Measurements from ENCODE around the gene ATP6V1D. TPM values are rescaled to one million over a fixed set of nuclear protein-coding genes. Genes with fewer than 3 reads are reported as not detected.
"Not testable (repeated sequence)": the region's sequence is repeated elsewhere in the genome, so short reads cannot be mapped to it uniquely, and the experiment has no call there.

Gene ATP6V1D
- polyA plus RNA-seq, 6 donors from 2014 or later, result 19.6 to 48.2 (median 43.3) TPM

GRCh38 chr14:67358924-67359774 lies 455 bp downstream of the ATP6V1D start:
- H3K27me3 Mint-ChIP-seq, result no peaks in the 10 kb centered on the region
- no peak for DNase-seq

GRCh38 chr14:67357969-67358354 lies 1.6 kb downstream of the ATP6V1D start:
- ATAC-seq (ENCODE audit: low read depth in 2 of 2), result no peak
- H3K36me3 Mint-ChIP-seq, result no peaks in the 10 kb centered on the region

More at GRCh38 chr14:67358924-67359774, 455 bp downstream of the ATP6V1D start:
- no peaks in the 10 kb centered on the region for H3K36me3 Mint-ChIP-seq
- no peaks in the 10 kb centered on the region for H3K9me3 Mint-ChIP-seq
- H3K27ac Mint-ChIP-seq, result peak overlapping the region; percentile 95 to 99 (median 98)
- peak overlapping the region; percentile 86 to 99 (median 95) for H3K4me3 Mint-ChIP-seq
- ATAC-seq (ENCODE audit: low read depth in 2 of 2), result no peak
- peaks cover 30 to 45% (median 43%) of the 10 kb centered on the region in 3 donors for H3K4me1 Mint-ChIP-seq

GRCh38 chr14:67357186-67357968 lies 2.2 kb downstream of the ATP6V1D start:
- H3K27ac Mint-ChIP-seq, result peak overlapping the region in 4 of 6 donors; percentile 23 to 95 (median 63)
- peak overlapping the region in 6 of 8 donors; percentile 1 to 99 (median 90) for H3K4me3 Mint-ChIP-seq

More at GRCh38 chr14:67357969-67358354, 1.6 kb downstream of the ATP6V1D start:
- peak overlapping the region in 5 of 6 donors; percentile 22 to 95 (median 63) for H3K27ac Mint-ChIP-seq
- no peaks in the 10 kb centered on the region for H3K9me3 Mint-ChIP-seq
- H3K27me3 Mint-ChIP-seq, result no peaks in the 10 kb centered on the region
- H3K4me1 Mint-ChIP-seq, result peaks cover 19 to 39% (median 33%) of the 10 kb centered on the region in 3 donors
- DNase-seq, result no peak
- H3K4me3 Mint-ChIP-seq, result peak overlapping the region in 6 of 8 donors; percentile 71 to 99 (median 95)

GRCh38 chr14:67352055-67352454 lies 7.5 kb downstream of the ATP6V1D start:
- no peak for ATAC-seq (ENCODE audit: low read depth in 2 of 2)
- Mint-ChIP-seq H3K4me3 (peak overlapping the region in 1 of 8 donors; percentile 12), H3K36me3 (peaks cover 7 to 10% of the 10 kb centered on the region in 2 donors), H3K27ac (no peak overlapping the region), H3K9me3 (no peaks in the 10 kb centered on the region), H3K27me3 (no peaks in the 10 kb centered on the region), H3K4me1 (peaks cover 0 to 4% (median 0%) of the 10 kb centered on the region in 3 donors)
- DNase-seq, result no peak

More at GRCh38 chr14:67357186-67357968, 2.2 kb downstream of the ATP6V1D start:
- DNase-seq (no peak), ATAC-seq (ENCODE audit: low read depth in 2 of 2) (no peak)
- Mint-ChIP-seq H3K9me3 (no peaks in the 10 kb centered on the region), H3K36me3 (no peaks in the 10 kb centered on the region), H3K4me1 (peaks cover 13 to 39% (median 32%) of the 10 kb centered on the region in 3 donors), H3K27me3 (no peaks in the 10 kb centered on the region)

- Mint-ChIP-seq H3K27ac (no peak overlapping the region), H3K36me3 (peaks cover 7 to 22% of the 10 kb centered on the region in 2 donors), H3K9me3 (no peaks in the 10 kb centered on the region), H3K4me1 (no peaks in the 10 kb centered on the region), H3K27me3 (no peaks in the 10 kb centered on the region), H3K4me3 (no peak overlapping the region)
- ATAC-seq (ENCODE audit: low read depth in 2 of 2) (no peak), DNase-seq (no peak)
Measured at GRCh38 chr14:67345583-67345982, 14.0 kb downstream of the ATP6V1D start.

- peaks cover 0 to 18% of the 10 kb centered on the region in 2 donors for H3K36me3 Mint-ChIP-seq
- ATAC-seq (ENCODE audit: low read depth in 2 of 2) (no peak), DNase-seq (no peak)
- H3K4me1 Mint-ChIP-seq, result no peaks in the 10 kb centered on the region
- no peak overlapping the region for H3K4me3 Mint-ChIP-seq
- no peaks in the 10 kb centered on the region for H3K27me3 Mint-ChIP-seq
- H3K27ac Mint-ChIP-seq, result no peak overlapping the region
- no peaks in the 10 kb centered on the region for H3K9me3 Mint-ChIP-seq
Measured at GRCh38 chr14:67343601-67344230, 15.9 kb downstream of the ATP6V1D start.

- not testable (repeated sequence) for H3K27ac Mint-ChIP-seq; H3K4me3 Mint-ChIP-seq; H3K4me1 Mint-ChIP-seq; H3K9me3 Mint-ChIP-seq; H3K27me3 Mint-ChIP-seq; ATAC-seq (ENCODE audit: low read depth in 2 of 2); DNase-seq
- peaks cover 0 to 22% of the 10 kb centered on the region in 2 donors for H3K36me3 Mint-ChIP-seq
Measured at GRCh38 chr14:67341231-67341630, 18.4 kb downstream of the ATP6V1D start.

GRCh38 chr14:67335781-67336180 lies 23.8 kb downstream of the ATP6V1D start:
- Mint-ChIP-seq H3K27ac (no peak overlapping the region), H3K9me3 (no peaks in the 10 kb centered on the region)
- no peak for ATAC-seq (ENCODE audit: low read depth in 2 of 2)

GRCh38 chr14:67332468-67332867 lies 27.1 kb downstream of the ATP6V1D start:
- Mint-ChIP-seq H3K4me3 (no peak overlapping the region), H3K9me3 (peaks cover 0 to 2% (median 0%) of the 10 kb centered on the region in 7 donors), H3K4me1 (no peaks in the 10 kb centered on the region), H3K27me3 (no peaks in the 10 kb centered on the region), H3K36me3 (peaks cover 8 to 10% of the 10 kb centered on the region in 2 donors), H3K27ac (peak overlapping the region in 1 of 6 donors; percentile 6)
- DNase-seq (no peak), ATAC-seq (ENCODE audit: low read depth in 2 of 2) (no peak)

More at GRCh38 chr14:67335781-67336180, 23.8 kb downstream of the ATP6V1D start:
- DNase-seq, result no peak
- no peaks in the 10 kb centered on the region for H3K27me3 Mint-ChIP-seq
- no peaks in the 10 kb centered on the region for H3K4me1 Mint-ChIP-seq
- no peak overlapping the region for H3K4me3 Mint-ChIP-seq
- peaks cover 8 to 14% of the 10 kb centered on the region in 2 donors for H3K36me3 Mint-ChIP-seq

GRCh38 chr14:67331368-67332125 lies 28.1 kb downstream of the ATP6V1D start:
- ATAC-seq (ENCODE audit: low read depth in 2 of 2), result no peak
- Mint-ChIP-seq H3K9me3 (peaks cover 0 to 2% (median 0%) of the 10 kb centered on the region in 7 donors), H3K27ac (no peak overlapping the region), H3K36me3 (peaks cover 8 to 11% of the 10 kb centered on the region in 2 donors), H3K4me1 (no peaks in the 10 kb centered on the region), H3K4me3 (no peak overlapping the region), H3K27me3 (no peaks in the 10 kb centered on the region)
- no peak for DNase-seq

- ATAC-seq (ENCODE audit: low read depth in 2 of 2), result not testable (repeated sequence)
Measured at GRCh38 chr14:67329666-67330065, 29.9 kb downstream of the ATP6V1D start.

GRCh38 chr14:67319142-67319541 lies 40.5 kb downstream of the ATP6V1D start:
- Mint-ChIP-seq H3K27me3 (no peaks in the 10 kb centered on the region), H3K27ac (no peak overlapping the region), H3K4me1 (no peaks in the 10 kb centered on the region), H3K4me3 (no peak overlapping the region), H3K9me3 (no peaks in the 10 kb centered on the region), H3K36me3 (peaks cover 0 to 6% of the 10 kb centered on the region in 2 donors)
- DNase-seq, result no peak
- ATAC-seq (ENCODE audit: low read depth in 2 of 2), result no peak

More at GRCh38 chr14:67329666-67330065, 29.9 kb downstream of the ATP6V1D start:
- not testable (repeated sequence) for H3K4me3 Mint-ChIP-seq, H3K9me3 Mint-ChIP-seq, H3K27ac Mint-ChIP-seq, H3K27me3 Mint-ChIP-seq, DNase-seq, H3K4me1 Mint-ChIP-seq
- peaks cover 8 to 14% of the 10 kb centered on the region in 2 donors for H3K36me3 Mint-ChIP-seq
